Activated CD8-positive, alpha-beta memory T cell treated with anti-CD3 and anti-CD28 coated beads, Interleukin-2, amount 50 U/mL, for 48 hours (primary cell): ENCODE measurements around the gene OR1L4.

Experiments
- DNase-seq: peaks from one replicate; pipeline ENCODE4 v3.0.0-alpha.2; 2020

The OR1L4 gene, protein sequence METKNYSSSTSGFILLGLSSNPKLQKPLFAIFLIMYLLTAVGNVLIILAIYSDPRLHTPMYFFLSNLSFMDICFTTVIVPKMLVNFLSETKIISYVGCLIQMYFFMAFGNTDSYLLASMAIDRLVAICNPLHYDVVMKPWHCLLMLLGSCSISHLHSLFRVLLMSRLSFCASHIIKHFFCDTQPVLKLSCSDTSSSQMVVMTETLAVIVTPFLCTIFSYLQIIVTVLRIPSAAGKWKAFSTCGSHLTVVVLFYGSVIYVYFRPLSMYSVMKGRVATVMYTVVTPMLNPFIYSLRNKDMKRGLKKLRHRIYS

DNA sequence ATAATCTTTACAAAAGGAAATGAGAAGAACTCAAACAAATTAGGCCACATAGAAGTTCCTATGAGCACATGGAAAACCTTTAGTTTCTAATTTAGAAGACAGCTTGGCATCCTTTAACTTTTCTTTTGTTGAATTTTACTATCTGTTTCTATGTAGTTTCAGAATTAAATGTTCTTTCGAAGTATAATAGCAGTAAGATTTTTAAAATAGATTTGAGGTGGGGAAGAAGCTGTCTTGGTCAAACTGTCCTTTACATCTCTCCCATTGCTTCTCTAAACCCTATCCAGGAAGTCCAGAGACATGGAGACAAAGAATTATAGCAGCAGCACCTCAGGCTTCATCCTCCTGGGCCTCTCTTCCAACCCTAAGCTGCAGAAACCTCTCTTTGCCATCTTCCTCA, at the start of gene OR1L4:
OR1L4 (plus strand) TSS at position 301 of the 400 bp plus-strand sequence; CDS start at position 301, 0 bp downstream.
- no peak for DNase-seq

DNA sequence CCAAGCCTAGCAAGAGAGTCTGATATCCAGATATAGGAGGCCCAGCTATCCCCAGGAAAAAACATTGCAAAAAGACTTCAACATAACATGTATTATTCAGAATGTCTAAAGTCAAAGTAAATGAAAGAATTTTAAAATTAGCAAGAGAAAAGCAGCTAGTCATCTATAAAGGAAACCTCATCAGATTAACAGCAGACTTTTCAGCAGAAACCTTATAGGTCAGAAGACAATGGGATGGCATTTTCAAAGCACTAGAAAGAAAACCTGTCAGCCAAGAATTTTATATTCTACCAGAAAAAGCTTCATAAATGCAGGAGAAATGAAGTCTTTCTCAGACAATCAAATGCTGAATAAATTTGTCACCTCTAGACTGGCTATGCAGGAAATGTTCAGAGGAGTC, 38.9 kb upstream of the OR1L4 start:
- no peak for DNase-seq

DNA sequence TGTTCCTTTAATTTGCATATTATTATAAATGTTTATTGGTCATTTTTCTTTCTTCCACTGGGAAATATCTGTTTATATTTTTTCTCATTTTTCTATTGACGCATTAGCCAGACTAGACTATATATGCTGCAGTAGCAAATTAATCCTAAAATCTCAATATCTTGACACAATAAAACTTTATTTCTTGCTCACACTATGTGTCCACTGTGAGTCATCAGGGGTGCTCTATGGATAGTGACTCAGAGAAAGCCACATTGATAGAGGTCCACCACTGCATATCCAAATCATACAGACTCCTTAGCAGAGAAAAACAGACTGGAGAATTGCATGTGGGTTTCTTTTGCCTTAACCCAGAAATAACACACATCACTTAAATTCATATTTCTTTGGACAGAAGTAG, 28.1 kb upstream of the OR1L4 start:
- DNase-seq = no peak

DNA sequence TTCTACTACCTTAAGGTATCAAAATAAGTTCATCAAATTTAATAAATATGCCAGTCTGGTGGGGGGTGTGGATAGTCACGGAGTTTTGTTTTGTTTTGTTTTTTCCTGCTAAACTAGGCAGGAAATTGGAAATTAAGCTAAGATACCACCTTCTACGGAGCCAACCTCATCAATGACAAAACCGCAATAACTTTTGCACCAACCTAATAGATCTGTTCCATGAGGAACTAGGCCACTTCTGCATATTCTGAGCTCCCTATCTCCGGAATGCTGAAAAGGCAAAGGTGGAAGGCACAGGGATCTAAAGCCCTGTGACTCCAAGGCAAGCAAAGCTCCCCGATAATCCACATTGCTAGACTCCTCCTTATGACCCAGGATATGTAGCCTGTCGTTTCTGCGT, 5.8 kb upstream of the OR1L4 start:
- DNase-seq = no peak

DNA sequence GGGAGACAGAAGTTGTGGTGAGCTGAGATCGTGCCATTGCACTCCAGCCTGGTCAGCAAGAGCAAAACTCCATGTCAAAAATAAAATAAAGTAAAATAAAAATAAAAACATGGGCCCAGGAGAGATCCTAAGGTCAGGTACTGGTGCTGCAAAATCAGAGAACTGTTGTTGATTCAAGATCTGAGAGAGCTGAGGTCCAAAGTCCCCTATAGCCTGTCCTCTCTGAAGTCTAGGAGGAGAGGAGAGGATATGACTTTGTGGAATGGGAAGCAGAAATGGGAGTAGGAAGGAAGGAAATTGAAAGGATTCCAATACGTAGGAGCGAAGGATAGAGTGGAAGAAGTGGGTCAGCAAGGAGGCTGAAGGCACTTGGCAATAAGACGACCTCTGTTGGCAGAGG, 4.6 kb upstream of the OR1L4 start:
- DNase-seq = no peak

DNA sequence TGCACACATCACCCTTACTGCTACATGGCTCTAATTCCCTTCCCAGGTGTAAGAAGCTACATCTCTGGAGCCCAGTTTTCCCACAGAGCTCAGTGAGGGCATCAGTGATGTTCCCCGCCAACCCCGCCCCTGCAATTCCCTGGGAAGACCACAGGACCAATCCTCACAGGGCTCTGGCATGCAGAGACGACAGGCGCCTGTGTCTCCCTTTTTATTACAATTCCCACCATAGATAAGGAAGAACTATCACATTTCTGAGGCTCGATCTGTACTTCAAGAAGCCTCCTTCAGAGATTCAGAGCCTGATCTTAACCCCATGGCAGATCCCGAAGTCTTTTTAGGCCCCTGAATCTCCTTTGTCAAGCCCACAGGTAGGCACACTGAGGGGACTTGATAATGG, 18.2 kb downstream of the OR1L4 start, which contains the start of gene OR1L6:
OR1L6 (plus strand) TSS at position 301 of the 400 bp plus-strand sequence. CDS start 7,545 bp downstream, outside the sequence.
- DNase-seq = no peak

DNA sequence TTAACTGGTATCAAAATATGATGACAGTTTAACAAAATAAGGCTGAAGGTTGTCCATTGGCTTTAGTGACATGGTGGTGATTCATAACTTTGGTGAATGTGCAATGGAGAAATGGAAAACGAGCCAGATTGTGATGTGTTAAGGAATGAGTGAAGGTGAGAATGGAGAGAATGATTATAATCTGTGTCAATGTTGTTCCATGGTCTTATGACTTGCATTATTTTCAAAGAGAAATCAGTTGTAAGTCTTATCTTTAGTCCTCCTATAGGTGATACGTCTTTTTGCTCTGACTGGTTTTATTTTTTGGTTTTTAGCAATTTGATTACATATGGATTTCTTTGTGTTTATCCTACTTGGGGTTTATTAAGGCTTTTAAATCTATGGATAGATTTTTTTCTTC, 31.0 kb downstream of the OR1L4 start:
- no peak for DNase-seq

DNA sequence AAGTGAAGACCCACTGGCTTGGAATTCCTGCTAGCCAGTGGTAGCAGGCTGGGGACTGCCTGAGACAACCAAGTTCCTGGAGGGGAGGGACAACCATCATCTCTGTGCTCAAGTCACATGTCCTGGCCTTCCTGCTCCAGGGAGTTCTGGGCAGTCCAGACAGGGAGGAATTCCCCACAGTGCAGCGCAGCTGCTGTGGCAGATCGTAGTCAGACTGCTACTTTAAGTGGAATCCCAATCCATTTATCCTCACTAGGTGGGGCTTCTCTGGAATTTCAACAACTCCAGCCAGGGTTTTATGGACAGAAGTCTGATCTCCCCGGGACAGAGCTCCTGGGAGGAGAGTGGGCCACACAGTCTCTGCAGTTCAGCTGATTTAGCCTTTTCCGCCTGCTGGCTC, 44.0 kb downstream of the OR1L4 start:
- DNase-seq = no peak
